GM19193 (cell line): ENCODE measurements around the gene KDM4C.

Source experiments
- POLR2A ChIP-seq: IDR thresholded peaks from 4 replicates; pipeline ENCODE4 v1.6.1; 2011; ENCODE audit not compliant: insufficient read depth, insufficient read length; ENCODE audit errors: extremely low read depth

The KDM4C gene

GRCh38 chr9:6873857-6874256 is 116.1 kb downstream of the KDM4C start:
- no peak for TF ChIP-seq POLR2A

GRCh38 chr9:6876195-6876894 is 118.6 kb downstream of the KDM4C start:
- no peak for TF ChIP-seq POLR2A

GRCh38 chr9:6877671-6878161 is 119.9 kb downstream of the KDM4C start:
- TF ChIP-seq POLR2A = no peak

GRCh38 chr9:6880626-6881025 is 122.9 kb downstream of the KDM4C start:
- no peak for TF ChIP-seq POLR2A

- TF ChIP-seq POLR2A = no peak
Measured at GRCh38 chr9:6884101-6884500, 126.3 kb downstream of the KDM4C start.

- TF ChIP-seq POLR2A = no peak
Measured at GRCh38 chr9:6884990-6885389, 127.2 kb downstream of the KDM4C start.

- TF ChIP-seq POLR2A = no peak
Measured at GRCh38 chr9:6887051-6887450, 129.3 kb downstream of the KDM4C start.

GRCh38 chr9:6889868-6890267 is 132.1 kb downstream of the KDM4C start:
- TF ChIP-seq POLR2A = no peak

- no peak for TF ChIP-seq POLR2A
Measured at GRCh38 chr9:6893350-6894131, 135.8 kb downstream of the KDM4C start.

GRCh38 chr9:6894135-6894534 is 136.4 kb downstream of the KDM4C start:
- TF ChIP-seq POLR2A = no peak

GRCh38 chr9:6895754-6896153 is 138.0 kb downstream of the KDM4C start:
- TF ChIP-seq POLR2A = no peak

- no peak for TF ChIP-seq POLR2A
Measured at GRCh38 chr9:6896562-6896961, 138.8 kb downstream of the KDM4C start.

GRCh38 chr9:6897207-6897822 is 139.5 kb downstream of the KDM4C start:
- no peak for TF ChIP-seq POLR2A

- TF ChIP-seq POLR2A = no peak
Measured at GRCh38 chr9:6897898-6898302, 140.1 kb downstream of the KDM4C start.

GRCh38 chr9:6899274-6899673 is 141.5 kb downstream of the KDM4C start:
- no peak for TF ChIP-seq POLR2A

- TF ChIP-seq POLR2A = no peak
Measured at GRCh38 chr9:6900440-6900883, 142.7 kb downstream of the KDM4C start.

GRCh38 chr9:6901180-6901579 is 143.4 kb downstream of the KDM4C start:
- TF ChIP-seq POLR2A = no peak

- TF ChIP-seq POLR2A = no peak
Measured at GRCh38 chr9:6902423-6902822, 144.7 kb downstream of the KDM4C start.
